HG03175 (cell line): ENCODE results near the gene CCNF.

ENCODE experiments used
- ATAC-seq: cut with Tn5 transposase; IDR thresholded peaks from one replicate; pipeline ENCODE4 v1.9.1; 2021; ENCODE audit warnings: mild to moderate bottlenecking, moderate library complexity; ENCODE audit not compliant: unreplicated experiment

CCNF gene

DNA sequence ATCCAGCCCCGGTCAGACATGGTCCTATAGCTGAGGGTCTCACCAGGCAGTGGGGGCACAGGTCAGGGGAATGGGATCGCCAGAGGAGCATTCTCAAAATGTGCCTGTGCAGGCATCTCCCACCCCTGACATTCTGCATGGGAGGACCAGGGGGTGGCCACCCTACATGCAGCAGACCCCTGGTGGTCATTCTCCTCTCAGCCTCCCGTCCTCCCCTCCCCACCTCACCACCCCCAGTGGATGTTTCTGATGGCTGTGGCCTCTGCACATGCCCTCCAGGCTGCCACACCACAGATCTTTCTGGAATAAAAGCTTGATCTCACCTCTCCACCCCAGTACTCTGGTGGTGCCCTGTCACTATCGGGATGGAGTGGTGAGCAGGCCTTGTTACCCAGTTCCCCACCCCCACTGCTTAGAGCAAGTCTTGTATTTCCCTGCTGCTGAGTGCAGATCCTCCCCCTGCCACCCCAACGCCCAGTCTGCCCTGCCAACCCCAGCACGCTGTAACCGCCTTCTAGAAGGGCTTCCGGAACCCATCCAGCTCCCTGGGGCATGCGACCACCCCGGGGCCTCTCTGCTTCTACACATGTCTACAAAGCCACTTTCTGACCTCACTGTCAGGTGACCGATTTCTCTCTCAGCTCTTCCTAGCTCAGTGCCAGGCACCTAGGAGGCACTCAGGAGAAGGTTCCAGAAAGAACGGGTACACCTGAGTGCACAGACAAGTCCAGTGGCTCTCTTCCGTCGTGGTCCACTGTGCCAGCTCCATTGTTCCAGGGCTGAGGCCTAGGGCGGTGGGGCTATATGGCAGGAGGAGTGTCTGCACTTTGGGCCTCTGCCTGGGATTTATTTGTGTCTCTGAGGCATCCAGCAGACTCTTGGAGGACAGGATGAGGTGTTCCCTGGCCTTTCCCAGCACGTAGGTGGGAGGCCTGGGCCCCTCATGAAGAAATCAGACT, 55.0 kb downstream of the CCNF start:
- ATAC-seq = no peak

DNA sequence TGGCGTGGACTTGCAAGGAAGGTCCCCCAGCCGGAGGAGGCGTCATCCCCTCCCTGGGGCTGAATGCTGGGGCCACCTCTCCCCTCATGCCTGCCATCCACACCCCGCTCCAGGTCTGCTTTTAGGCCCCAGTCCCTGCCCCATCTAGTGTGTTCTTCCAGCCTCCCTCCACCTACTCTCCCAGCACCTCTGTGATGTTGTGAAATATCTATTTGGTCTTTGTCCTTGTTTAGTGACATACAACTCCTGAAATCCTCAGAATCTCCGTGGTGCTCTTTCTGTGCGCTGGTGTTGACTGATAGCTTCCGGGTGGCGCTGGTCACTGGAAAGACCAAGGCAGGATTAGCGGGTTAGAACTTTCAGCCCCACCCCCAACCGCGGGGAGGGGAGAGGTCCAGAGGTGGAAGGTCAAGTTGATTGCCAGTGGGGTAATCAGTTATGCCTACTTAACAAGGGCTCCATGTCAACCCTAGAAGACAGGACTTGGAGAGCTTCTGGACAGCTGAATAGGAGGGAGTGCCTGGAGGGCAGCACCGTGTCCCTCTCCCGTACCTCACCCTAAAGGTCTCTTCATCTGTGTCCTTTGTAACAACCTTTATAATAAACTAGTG, 55.8 kb downstream of the CCNF start:
- no peak for ATAC-seq

DNA sequence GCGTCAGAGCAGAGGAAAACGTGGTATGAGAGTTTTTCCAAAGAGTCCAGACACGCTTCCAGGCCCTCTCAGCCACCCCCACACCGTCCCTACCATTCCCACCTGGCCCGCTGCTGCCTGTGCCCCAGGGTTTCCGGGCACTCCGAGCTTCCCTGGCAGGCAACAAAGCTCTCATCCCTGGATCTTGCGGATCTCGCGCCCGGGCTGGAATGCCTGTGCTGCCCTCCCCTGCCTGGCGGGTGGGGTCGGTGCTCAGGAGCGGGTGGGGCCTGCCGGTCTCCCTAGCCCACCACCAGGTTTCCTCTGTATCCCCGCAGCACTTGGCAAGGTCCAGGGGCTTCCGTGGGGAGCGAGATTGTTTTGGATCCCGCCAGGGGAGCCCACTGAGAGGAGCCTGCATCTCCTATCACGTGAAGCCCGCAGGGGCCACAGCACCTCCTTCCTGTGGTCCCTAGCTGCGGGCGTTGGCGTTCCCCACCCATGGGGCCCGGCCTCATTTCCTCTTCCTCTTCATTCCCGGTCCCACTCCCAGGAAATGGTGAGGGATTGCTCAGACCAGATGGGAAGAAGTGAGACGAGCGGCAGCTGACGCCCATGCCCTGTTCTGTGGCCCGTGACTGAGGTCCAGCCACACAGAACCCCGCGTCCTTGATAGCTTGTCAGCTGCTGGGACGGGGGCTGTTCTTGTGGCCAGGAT, 56.7 kb downstream of the CCNF start:
- no peak for ATAC-seq

- peak; percentile 61 for ATAC-seq
These were observed 57.6 kb downstream of the CCNF start for GRCh38 chr16:2486645-2487516.

DNA sequence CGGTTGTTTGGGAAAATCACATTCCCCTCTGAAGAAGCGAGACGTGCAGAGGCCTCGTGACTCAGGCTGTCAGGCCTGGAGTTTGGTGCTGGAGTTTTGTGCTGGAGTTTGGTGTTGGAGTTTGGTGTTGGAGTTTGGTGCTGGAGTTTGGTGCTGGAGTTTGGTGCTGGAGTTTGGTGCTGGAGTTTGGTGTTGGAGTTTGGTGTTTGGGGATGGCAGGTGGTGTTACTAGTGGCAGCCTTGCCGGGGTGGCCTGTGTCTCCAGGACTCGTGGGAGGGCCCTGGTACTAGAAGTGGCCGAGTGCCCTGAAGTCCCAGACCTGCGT, 58.2 kb downstream of the CCNF start:
- ATAC-seq = no peak

DNA sequence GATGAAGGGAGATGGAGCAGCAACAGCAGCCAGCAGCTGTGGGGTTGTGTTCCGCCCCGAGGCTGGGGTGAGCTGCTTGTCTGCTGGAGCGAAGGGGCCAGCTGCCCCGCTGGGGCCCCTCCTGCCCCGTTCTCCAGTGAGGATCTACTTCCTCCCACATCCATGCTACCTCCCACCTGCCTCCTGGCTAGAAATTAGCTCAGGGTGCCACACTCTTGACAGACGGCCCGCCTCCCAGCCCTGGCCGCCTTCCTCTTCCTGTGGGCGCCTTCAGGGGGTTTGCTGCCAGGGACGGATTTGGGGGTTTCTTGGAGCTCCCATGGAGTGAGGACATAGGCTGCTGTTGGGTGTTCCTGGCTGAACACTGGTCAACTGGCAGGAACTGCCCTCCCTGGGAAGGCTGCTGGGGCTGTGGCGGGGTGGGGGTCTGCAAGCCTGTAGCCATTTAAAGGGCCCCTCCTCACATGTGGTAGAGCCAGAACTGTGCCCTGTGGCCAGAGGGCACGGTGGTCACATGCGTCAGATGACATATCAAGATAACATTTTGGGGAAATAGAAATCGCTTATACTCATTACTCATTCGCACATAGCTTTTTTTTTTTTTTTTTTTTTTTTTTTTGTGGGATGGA, 58.8 kb downstream of the CCNF start:
- no peak for ATAC-seq

DNA sequence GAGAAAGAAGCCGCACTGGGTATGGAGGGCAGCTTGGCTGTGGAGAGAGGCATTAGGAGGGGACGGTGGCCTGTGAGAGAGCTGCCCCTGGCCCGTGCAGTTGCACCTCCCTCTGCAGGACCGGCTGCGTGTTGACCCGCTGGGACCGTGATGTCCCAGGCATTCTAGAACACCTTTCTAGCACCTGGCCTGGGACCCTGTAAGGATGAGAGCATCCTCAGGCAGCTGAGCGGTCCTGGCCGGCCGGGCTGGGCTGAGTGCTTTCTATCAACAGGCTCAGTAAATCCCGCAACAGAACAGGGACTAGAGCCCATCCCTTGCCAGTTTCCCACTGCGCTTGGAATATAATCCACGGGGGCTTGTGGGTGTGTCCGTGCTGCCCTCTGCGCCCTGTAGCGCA, 60.3 kb downstream of the CCNF start:
- ATAC-seq = no peak

- ATAC-seq = no peak
These were observed 61.2 kb downstream of the CCNF start for GRCh38 chr16:2490190-2491105.

DNA sequence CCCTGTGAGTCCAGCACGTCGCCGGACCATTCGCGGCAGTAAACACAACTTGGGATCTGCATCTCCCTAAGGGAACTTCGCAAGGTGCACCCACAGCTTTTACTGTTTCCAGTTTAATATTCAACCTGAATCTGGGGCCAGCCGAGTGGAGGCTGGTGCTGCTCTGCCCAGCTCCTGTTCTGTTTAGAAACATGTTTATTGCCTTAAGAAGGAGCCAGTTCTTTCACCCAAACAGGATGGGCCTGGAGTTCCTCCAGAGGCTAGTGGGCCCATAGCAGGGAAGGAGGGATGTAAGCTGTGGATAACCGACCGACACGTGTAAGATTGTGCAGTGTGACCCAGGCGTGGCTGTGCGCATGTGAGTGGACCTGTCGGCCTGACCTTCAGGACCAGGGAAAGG, 63.0 kb downstream of the CCNF start:
- ATAC-seq = no peak

- no peak for ATAC-seq
These were observed 64.4 kb downstream of the CCNF start for GRCh38 chr16:2493605-2494004.

- no peak for ATAC-seq
These were observed 65.4 kb downstream of the CCNF start for GRCh38 chr16:2494616-2495015.

GRCh38 chr16:2495041-2495440, 65.8 kb downstream of the CCNF start:
- no peak for ATAC-seq

- no peak for ATAC-seq
These were observed 67.2 kb downstream of the CCNF start for GRCh38 chr16:2496223-2497115.

- ATAC-seq = no peak
These were observed 67.9 kb downstream of the CCNF start for GRCh38 chr16:2497116-2497630.

GRCh38 chr16:2497695-2498484, 68.6 kb downstream of the CCNF start:
- ATAC-seq = no peak

- no peak for ATAC-seq
These were observed 69.4 kb downstream of the CCNF start for GRCh38 chr16:2498531-2499253.

DNA sequence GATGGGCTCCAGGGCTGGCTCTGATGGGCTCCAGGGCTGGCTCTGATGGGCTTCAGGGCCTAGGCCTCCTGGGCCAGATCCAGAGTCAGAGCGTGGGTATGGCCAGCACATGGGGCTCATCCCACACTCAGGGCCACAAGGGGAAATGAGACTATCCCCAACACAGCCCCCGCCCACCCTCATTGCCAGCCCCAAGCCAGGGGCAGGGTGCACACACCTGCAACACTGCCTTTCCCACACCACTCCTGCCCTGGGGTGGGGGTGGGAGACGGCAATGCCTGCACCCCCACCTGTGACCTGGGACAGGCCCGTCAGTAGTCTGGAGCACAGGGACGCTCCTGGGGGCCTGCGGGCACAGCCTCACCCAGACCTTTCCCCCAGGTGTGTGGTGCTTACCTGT, 70.2 kb downstream of the CCNF start:
- no peak for ATAC-seq
